ENCODE measurements around the gene NOXA1.

Gene NOXA1

DNA sequence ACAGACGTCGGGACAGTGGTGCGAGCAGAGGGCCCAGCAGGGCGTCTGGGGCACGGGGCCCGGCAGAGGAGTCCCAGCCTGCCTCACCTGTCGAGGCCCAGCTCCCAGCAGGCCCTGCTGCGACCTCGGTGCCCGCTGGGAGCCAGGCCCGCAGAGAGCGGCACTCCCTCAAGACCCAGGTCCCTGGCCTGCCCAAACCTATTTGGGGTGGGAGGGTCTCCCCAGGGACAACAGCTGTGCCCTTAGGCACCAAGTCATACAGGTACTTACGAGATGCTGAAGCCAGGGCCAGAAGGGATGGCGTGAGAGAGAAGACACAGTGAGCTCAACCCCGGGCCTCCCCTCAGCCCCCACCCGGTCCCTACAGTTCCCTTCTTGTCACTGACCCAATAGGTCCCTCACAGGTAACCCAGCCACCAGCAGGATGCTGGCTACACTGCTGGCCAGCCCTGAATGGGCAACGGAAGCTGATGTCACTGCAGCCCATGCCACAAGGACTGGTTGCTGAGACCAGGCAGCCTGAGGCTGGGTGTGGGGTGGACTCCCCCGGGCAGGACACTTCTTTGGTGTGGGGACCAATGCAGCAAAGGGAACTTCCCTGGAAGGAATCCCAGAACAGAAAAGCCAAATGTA lies 32.3 kb downstream of the NOXA1 start:
- no peak for DNase-seq

DNA sequence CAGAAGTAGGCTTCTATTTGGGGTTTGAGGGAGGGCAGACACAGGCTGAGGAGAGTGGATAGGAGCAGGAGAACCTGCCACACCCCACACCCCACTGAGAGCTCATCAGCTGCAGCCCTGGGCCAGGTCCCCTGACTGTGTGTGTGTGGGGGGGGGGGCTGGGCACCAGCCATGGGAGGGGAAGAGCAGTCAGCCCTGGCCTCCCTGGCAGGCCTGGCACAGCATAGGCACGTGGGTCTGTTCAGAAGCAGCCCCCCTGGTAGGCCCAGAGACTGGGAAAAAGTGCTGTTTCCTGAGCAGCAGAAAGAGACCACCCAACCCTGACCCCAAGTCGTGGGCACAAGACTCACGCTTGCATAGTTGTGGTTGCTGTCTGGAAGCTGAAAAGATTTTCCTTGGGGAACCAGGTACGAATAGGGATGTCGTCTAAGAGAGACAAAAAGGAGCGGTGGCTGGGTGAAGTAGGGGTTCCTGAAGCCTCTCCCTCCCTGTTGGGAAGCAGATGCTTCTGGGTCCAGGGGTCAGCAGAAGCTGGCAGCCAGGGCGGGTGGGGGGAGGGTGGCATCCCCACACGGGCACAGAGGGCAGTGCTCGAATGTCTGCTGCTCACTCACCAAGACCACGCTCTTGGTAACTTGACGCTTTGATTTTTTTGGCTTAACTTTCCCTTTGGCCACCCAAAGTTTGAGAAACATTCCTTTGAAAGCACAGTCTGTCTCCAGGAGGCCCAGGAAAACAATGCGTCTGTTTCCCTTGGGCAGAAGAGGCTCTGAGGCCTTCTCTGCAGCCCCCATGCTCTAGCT lies 33.1 kb downstream of the NOXA1 start:
- no peak for DNase-seq

DNA sequence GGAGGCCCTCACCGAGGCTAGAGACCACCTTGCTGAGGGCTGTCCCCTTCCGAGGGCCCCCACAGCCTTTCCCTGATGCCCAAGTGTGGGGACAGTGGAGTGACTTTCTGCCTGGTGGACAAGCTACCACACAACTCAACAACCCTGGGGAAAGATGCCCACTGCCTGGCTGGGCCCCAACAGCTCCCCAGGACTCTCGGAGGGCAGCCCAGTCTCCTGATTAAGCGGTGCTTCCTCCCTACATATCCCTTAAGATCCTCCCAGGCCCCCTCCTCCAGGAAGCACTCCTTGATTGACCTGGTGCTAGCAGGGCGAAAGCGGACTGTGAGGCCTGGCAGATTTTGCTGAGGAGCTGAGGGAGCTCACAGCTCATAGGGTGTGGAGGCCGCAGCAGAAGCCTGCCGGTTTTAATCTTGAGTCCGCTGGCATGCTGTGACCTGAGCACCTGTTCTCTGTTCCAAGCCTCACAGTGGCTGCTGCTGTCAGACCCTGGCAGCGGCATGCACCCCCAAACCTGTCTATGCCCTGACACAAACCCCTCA lies 33.7 kb downstream of the NOXA1 start:
- no peak for DNase-seq

DNA sequence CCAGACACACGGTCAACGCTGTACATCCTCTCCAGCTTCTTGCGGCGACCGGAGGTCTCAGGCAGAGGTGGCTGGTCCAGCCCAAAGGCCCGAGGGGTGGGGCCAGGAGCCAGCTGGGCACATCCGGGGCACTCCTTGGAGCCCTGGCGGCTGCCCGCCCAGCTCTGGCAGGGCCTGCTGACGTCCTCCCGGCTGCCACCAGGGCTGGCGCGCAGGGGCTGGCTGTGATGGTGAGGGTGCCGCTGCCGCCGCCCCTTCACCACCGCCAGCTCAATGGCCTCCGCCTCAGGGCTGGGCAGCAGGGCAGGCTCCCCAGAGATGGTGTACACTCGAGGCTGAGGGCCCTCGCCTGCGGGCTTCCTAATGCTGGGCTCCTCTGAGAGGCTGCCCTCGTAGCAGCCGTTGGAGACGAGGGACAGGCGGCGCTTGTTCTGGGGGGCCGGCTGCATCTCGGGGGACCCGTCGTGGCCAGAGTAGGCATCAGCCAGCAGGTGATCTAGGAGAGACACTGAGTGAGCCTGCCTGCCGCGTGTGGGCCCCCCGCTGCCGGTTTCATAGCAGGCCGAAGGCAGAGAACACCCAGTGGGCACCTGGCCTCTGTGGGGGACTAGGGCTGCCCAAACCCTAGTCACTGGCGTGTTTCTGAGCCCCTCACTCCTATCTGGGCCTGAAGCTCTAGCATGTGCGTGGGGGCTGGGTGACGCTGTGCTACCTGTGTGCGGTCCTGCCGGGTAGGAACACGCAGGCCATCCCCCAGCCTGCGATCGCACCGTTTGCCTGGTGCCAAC lies 34.4 kb downstream of the NOXA1 start:
- DNase-seq: no peak

DNA sequence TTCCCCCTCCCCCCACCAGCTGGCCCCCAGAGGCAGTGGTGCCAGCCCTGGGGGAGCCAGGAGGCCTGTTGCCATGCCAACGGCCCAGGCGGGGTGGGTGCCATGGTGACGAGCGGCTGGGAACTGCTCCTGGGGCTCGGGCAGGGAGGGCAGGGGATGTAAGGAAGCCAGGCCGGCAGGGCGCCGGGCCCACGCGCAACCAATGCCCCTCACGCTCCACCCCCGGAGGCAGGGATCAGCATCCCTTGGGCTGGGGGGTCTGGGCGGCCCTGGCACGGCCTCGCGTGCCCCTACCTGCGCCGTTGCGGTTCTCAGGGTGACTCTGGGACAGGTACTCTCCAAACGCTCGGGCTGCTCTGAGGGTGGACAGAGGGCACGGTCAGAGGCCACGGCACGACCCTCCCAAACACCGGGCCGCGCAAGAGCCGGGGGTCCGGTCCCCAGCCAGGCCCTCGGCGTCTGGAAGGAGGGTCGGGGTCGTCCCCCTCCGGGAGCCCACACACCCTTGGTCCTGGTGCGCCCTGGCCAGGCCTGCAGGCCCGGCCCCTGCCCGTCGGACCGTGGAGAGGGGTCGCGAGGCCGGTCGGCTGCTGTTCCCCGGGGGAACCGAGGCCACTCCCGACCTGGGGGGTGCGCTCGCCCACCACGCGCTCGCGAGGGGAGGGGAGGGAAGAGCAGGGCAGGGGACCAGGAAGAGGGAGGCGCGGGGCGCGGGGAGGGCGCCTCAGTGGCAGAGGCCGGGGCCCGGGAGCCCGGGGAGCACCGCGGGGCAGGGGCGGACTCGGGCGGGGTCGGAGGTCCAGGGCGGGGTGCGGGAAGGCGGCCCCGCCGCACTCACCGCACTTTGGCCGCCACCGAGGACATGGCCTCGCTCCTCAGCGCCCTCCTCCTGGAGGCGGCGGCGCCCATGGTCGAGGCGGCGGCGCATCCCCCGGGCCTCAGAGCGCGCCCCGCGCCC lies 35.3 kb downstream of the NOXA1 start:
- DNase-seq: no peak

DNA sequence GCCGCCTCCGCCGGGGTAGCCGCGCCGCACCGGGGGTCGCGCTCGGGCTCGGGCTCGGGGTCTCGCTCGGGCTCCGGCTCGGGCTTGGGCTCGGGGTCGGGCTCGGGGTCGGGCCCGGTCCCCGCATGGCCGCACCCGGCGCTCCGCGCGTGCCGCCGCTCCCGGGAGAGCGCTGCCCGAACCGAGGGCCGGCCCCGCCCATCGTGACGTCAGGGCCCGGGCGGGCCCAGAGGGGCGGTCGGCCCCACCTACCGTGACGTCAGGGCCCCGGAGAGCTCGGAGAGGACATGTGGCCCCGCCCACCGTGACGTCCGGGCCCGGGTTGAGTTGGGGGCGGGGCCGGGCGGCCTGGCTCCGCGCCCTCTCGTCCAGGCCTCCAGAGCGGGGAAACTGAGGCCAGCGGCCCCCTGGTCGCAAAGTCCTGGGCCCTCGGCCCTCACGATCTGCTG lies 36.0 kb downstream of the NOXA1 start, which contains the start of gene NSMF:
TSS of gene NSMF (minus strand) at position 183 of the 449 bp plus-strand sequence. CDS start 232 bp downstream, outside the sequence.
- DNase-seq: peak; percentile 94

DNA sequence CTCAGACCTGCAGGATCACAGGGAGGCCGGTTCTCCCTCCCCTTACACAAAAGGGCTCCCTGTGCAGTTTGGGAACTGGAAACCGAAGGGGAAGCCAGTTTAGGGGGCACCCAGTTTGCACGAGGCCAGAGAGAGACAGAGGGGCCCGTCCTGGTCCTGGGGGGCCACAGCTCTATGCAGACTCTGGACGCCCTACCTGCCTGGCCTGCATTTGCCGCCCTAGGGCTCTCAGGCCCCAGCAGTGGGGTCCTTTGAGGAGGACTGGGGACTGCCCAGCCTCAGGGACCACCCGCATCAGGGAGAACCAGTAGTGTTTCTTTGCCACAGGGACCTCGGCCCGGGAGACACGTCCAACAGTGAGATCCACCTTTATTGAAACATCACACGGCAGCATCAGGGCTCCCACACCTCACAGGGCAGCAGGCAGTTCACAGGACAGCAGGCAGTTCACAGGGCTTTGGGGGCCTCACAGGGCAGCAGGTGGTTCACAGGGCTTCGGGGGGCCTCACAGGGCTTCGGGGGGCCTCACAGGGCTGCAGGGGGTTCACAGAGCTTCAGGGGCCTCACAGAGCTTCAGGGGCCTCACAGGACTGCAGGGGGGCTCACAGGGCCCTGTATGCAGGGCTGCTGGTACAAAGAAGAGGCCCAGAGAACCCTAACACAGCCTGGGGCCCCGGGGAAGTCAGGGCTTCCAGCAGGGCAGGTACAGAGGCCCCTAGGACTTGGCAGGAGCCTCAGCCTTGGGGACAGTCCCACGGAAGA lies 36.6 kb downstream of the NOXA1 start:
- DNase-seq: no peak

DNA sequence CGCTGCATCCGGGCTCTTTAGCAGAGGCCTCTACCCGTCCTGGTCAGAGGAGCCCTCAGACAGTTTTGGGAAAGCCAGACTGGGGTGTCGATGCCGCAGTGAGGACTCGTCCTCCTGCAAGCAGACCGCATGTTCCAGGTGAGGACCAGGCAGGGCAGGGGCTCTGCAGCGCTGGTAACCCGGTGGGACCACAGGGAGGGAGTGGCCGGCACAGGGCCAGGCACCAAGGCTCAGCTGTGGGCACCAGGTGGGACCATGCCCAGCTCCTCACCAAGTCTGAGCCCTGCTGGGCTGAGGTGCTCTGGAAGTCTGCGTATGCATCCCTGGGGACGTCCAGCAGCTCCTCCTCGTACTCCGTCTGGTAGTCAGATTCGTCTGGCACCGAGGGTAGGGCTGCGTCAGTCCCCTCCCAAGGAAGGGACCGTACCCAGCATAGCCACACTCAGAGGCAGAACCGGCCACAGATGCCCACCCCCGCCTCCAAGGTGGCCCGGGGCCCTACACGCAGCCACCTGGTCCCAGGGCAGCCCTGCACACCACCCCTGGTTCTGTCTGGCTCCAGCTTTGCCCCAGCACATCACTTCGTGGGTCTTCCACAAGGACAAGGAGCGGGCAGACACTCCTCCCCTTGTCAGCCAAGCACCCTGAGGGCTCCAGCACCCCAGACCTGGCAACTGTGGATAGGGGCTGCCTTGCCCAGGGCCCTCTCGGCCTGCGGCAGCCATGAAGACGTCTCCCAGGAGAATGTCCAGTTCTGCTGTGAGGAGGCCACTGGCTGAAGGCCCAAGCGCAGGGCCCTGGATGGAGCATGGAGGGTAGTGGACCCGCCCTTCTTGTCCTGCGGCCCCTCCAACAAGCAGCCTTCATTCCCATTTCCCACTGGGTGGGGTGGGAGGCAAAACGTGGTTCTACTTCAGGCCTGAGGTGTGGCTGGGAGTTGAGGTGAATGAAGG lies 37.4 kb downstream of the NOXA1 start:
- DNase-seq: no peak

DNA sequence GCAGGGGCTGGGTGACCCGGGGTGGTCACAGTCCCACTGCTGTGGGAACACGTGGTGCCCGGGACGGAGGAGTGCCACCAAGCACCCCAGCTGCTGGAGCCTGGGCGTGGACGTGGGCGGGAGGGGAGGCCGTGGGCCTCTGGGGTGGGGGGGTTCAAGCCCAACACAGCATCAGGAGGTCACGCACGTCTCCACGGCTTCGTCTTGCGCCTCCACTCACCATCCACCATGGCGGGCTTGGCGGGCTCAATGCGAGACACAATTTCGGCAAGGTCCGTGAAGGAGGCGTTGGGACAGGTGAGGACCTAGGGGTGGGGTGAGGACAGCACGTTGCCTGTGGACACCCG lies 38.1 kb downstream of the NOXA1 start:
- no peak for DNase-seq

DNA sequence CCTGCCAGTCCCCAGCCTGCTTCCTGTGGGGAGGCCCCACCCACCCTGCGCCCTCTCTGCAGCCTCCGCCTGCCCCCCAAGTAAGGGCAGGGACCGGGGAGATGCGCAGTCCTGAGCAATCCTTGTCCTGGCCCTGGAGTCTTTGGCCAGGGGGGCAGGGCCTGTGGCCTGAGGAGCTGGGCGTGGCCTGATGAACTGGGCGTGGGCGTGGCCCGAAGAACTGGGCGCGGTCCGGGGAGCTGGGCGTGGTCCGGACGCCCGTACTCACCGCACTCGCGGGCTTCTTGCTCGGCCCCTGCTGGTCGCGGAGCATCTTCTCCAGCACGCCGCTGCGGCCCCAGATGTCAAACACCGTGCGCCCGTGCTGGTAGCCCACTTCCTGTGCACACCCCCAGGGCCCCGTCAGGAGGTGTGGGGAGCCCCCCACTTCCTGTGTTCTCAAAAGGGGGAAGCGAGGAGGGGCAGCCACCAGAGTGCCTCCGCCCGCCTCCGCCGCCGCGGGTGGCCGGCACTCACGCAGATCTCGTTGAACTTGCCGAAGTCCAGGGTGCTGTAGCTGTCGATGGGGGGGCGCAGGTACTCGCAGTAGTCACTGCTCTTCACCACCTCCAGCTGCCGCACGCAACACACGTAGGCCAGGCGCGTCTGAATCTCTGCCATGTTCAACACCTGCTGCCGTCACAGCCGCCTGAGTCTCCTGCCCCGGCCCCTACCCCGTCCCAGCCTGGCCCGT lies 38.6 kb downstream of the NOXA1 start:
- peak; percentile 85 for DNase-seq

DNA sequence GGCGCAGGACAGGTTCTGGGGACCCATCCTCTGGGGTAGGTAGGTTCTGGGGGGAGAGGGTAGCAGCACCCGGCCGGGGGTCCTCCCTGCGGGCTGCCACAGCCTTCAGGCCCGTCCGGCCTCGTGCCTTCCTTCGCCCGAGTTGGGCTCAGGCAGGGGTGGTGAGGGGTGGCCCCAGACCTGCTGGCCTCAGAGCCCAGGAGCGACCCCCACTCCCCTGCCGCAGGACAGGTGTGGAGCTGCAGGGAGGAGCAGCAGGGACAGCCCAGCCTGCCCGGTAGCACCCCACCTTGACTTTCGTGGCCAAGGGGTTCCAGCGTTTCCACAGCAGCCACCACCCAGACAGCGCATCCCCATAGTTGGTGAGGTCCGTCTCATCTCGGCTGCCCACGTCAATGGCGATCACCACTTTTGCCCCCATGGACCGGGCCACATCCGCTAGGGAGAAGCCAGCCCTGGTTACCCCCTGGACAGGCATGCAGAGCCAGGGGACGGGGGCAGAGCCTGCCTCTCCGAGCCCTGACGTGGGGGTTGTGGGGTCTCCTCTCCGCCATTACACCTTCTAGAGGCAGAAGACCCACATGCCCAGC lies 39.3 kb downstream of the NOXA1 start:
- no peak for DNase-seq

DNA sequence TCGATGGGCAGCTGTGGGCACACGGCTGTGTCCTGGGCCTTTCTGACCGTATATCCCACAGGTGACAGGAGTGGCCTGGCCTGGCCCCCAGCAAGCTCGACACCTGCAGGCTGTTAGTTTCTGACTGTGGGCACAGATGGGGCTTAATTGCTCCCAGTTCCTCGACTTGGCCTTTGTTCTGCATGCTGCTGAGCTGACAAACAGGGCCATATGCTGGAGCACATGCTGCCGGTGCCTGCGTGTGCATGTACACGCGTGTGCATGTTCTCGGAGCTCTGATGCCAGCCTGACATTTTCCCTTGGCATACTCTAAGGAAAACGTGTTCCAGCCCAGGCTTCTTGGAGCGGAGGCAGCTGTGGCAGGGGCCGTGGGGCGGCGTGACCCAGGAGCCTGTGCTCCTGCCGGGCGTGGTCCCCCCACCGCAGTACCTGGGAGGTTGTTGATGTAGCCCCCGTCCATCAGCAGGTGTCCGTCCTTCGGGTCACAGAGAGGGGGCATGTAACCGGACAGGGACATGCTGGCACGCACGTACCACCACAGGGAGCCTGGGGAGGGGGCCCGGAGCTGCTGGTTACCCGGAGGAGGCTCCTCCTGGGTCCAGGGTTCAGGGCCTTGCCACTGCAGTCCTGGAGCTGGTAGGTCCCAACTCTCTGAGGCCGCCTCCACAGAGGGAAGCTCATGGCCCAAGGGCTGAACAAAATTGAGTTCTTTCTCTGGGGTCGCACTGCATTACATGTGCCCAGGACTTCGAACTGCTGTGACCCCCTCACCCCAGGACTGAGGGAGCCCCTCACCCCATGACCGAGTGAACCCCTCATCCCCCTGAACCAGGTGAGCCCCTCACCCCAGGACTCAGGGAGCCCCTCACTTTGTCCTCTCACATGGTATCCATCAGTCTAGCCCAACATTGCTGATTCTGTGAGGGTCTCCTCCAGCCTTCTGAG lies 40.1 kb downstream of the NOXA1 start:
- DNase-seq: no peak

DNA sequence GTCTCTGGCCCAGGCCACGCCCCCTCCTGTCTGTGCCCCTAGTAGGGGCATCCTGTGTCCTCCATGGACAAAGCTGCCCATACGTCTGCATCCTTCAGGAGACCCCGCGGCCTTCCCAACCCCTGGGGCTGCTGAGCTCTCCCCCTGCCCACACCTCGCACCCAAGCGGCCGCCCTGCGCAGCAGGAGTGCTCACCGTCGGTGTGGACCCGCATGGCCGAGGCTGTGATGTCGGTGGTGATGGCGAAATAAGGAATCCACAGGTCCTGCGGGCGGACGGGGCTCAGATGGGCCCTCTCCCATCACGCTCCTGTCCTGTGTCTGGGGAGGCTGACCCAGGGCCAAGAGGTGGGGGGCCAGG lies 40.7 kb downstream of the NOXA1 start:
- no peak for DNase-seq

DNA sequence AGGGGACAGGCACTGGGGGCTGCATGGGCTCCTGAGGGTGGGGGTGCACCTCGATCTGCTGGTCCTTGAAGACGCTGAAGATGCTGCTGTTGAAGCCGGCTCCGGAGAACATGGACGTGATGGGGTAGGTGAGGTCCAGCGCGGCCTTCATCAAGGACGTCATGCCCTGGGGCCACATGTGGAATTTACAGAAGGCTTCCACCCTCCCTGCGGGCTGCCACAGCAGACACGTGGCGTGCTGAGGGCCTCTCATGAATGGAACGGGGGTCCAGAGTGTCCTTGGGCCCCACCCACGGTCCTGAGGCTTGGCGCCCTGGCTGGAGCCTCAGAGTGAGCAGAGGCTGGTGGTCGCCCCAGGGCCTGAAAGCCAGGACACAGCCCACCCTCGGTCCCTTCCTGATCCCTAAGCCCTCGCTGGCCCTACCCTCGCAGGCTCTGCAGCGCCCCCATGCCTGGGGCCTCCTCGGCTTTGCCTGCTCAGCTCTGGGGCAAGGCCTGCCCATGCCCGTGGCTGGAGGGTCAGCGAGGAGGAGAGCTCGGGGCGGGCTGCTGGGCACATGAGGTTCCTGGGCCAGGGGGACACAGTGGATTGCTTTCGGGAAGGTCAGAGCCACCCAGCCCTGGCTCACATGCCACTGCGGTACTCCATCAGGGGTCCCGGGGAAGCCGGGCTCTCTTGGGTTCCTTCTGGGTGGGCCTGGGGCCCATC lies 41.3 kb downstream of the NOXA1 start:
- no peak for DNase-seq

DNA sequence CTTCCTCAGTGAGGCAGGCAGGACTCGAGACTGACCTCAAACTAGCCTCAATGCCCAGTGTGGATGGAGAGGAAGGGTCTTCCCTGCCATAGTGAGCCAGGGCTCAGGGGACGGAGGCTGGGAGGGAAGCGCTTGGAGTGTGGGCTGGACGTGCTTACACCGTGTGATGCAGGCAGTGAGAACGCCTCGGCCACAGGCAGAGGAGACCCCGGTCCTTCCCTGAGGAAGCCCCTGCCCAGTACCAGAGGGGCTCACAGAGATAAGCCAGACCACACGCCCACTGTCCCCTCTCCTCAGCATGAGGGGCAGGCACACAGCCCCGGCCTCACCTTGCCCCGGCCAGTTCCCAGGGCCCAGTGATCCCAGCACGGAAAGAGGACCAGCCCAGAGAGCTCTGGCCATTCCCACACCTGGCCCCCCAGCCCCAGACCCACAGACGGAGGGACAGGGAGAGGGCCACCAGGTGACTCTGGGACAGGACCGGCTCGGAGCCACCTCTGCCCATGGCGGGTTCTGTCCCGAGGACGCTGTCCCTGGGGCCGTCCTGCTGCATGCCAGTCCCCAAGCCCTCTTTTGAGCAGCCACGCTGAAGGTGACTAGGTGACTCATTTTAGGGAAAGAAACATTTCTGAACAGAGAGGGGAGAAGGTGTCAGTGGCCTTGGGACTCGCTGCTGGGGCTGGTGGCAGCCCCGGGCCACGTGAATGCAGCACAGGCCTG lies 42.0 kb downstream of the NOXA1 start:
- DNase-seq: no peak

DNA sequence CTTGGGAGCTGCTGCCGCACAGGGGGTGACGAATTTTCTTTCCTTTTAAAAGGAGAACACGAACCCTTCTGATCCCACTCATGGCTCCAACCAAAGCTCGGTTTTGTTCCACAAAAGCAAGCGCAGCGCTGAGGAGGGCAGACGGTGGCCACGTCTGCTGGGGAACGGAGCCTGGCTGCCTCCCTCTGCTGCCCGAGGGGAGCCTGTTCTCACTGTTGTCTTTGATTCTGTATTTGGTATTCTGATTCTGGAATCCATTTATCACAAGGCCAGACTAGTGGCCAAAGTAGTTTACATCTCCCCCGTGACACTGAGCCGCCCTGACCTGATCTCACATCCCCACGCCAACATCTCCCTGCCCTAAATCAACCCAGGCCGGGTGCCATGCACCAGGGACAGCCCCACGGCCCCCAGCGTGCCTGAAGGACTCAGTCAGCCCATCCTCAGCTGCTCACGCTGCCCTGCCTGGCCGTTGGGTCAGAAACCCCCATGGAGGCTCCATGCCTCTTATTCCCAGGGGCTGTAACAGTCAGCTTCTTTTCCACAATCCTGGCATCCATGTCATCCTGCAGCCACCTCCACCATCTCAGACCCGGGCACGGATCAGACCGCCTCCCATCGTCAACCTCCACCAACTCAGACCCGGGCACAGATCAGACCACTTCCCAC lies 42.7 kb downstream of the NOXA1 start:
- no peak for DNase-seq
